VCaP (cell line): ENCODE data around the gene RNF114.
"Not testable (repeated sequence)": the region's sequence is repeated elsewhere in the genome, so short reads cannot be mapped to it uniquely, and the experiment has no call there.

ENCODE experiments used
- H3K27ac ChIP-seq: fragments of 450-650 bp; 2 replicates; pipeline ENCODE4 v1.5.1; 2017
- CTCF ChIP-seq: fragments of 450-650 bp; conservative IDR thresholded peaks from 2 replicates; pipeline ENCODE4 v1.5.1; 2017; ENCODE audit warnings: mild to moderate bottlenecking, moderate library complexity

Gene RNF114

GRCh38 chr20:49976542-49976941 is 40.3 kb downstream of the RNF114 start:
- TF ChIP-seq CTCF, result no peak
- H3K27ac ChIP-seq, result no peak overlapping the region

- H3K27ac ChIP-seq, result not testable (repeated sequence)
Measured at GRCh38 chr20:49977740-49978139, 41.5 kb downstream of the RNF114 start.

- TF ChIP-seq CTCF, result no peak
- peak overlapping the region; percentile 65; the same call in 1 of the 2 replicates for H3K27ac ChIP-seq
Measured at GRCh38 chr20:49978685-49979029, 42.5 kb downstream of the RNF114 start.

- H3K27ac ChIP-seq, result peak overlapping the region; percentile 65; the same call in 1 of the 2 replicates
- peak; percentile 100 for TF ChIP-seq CTCF
Measured at GRCh38 chr20:49979030-49979832, 43.0 kb downstream of the RNF114 start.

- H3K27ac ChIP-seq, result no peak overlapping the region
- no peak for TF ChIP-seq CTCF
Measured at GRCh38 chr20:49980140-49981008, 44.2 kb downstream of the RNF114 start.

- TF ChIP-seq CTCF, result no peak
- H3K27ac ChIP-seq, result no peak overlapping the region; the same call in 1 of the 2 replicates
Measured at GRCh38 chr20:49981218-49982071, 45.2 kb downstream of the RNF114 start.

GRCh38 chr20:49982072-49982345 is 45.8 kb downstream of the RNF114 start:
- TF ChIP-seq CTCF, result no peak
- H3K27ac ChIP-seq, result peak overlapping the region; percentile 52; the same call in 1 of the 2 replicates
